HEK293 (cell line): ENCODE measurements around the gene MAP3K9.
A peak's percentile ranks its signal among the peaks of the same experiment; 100 is the strongest.

Experiments
- CTCF ChIA-PET: fragments of 350-600 bp; formaldehyde crosslinking; extraction: SDS; loops from one replicate; lab custom pipeline; 2021; ENCODE audit warnings: antibody characterized with exemption; lab: Yijun Ruan, JAX
- POLR2A ChIA-PET: fragments of 300-600 bp; formaldehyde crosslinking; extraction: SDS; loops from one replicate; lab custom pipeline; 2020; ENCODE audit warnings: antibody characterized with exemption, inconsistent platforms; lab: Yijun Ruan, JAX
- H3K27ac ChIP-seq: fragments of 200-500 bp; sonication (Bioruptor generic); 2 replicates; pipeline ENCODE4 v1.5.1; 2014; ENCODE audit warnings: low read depth, low read length, control low read depth, inconsistent platforms; ENCODE audit errors: extremely low read depth
- H3K36me3 ChIP-seq, 2 experiments: fragments of 200-500 bp in 1 of 2; sonication (Bioruptor generic) in 1 of 2; 1 replicate in 1 of 2; 2 replicates in 1 of 2; pipeline ENCODE4 v1.5.1; 2014 to 2017; ENCODE audit warnings: inconsistent platforms in 2 of 2, low read length in 2 of 2; ENCODE audit not compliant: control insufficient read depth in 2 of 2, insufficient read depth in 1 of 2
- H3K4me1 ChIP-seq: fragments of 200-500 bp; sonication (Bioruptor generic); 2 replicates; pipeline ENCODE4 v1.5.1; 2014; ENCODE audit warnings: mild to moderate bottlenecking, low read length, inconsistent platforms; ENCODE audit not compliant: control insufficient read depth, insufficient read depth
- H3K4me3 ChIP-seq: 2 replicates; pipeline ENCODE4 v1.5.1; 2011; ENCODE audit warnings: low read depth, mild to moderate bottlenecking, control low read depth, low read length, moderate library complexity
- H3K9me3 ChIP-seq: fragments of 200-500 bp; sonication (Bioruptor generic); 2 replicates; pipeline ENCODE4 v1.5.1; 2014; ENCODE audit warnings: low read depth, low read length, inconsistent platforms; ENCODE audit not compliant: control insufficient read depth, insufficient read depth
- HOXD13 ChIP-seq: sonication (generic); formaldehyde crosslinking; IDR thresholded peaks from 2 replicates; pipeline ENCODE4 v1.8.0; 2022; ENCODE audit warnings: missing genetic modification reagents, borderline replicate concordance
- MEIS1 ChIP-seq: sonication (generic); formaldehyde crosslinking; IDR thresholded peaks from 2 replicates; pipeline ENCODE4 v1.8.1; 2022; ENCODE audit warnings: missing genetic modification reagents, mild to moderate bottlenecking, borderline replicate concordance
- SCRT1 ChIP-seq: fragments of 450-650 bp; formaldehyde crosslinking; IDR thresholded peaks from 2 replicates; pipeline ENCODE4 v1.5.1; 2016; ENCODE audit warnings: missing biosample characterization, missing genetic modification characterization, borderline replicate concordance
- SP2 ChIP-seq: fragments of 450-650 bp; formaldehyde crosslinking; IDR thresholded peaks from 2 replicates; pipeline ENCODE4 v1.5.1; 2016; ENCODE audit warnings: missing biosample characterization, missing genetic modification characterization
- WT1 ChIP-seq: fragments of 450-650 bp; formaldehyde crosslinking; IDR thresholded peaks from 2 replicates; pipeline ENCODE4 v1.5.1; 2016; ENCODE audit warnings: missing biosample characterization, missing genetic modification characterization
- YY1 ChIP-seq: fragments of 450-650 bp; formaldehyde crosslinking; IDR thresholded peaks from 2 replicates; pipeline ENCODE4 v1.5.1; 2018; ENCODE audit warnings: missing biosample characterization, missing genetic modification characterization
- ZBTB8A ChIP-seq: fragments of 450-650 bp; formaldehyde crosslinking; IDR thresholded peaks from 2 replicates; pipeline ENCODE4 v1.5.1; 2016; ENCODE audit warnings: missing biosample characterization, missing genetic modification characterization
- ZEB2 ChIP-seq: fragments of 450-650 bp; formaldehyde crosslinking; IDR thresholded peaks from 2 replicates; pipeline ENCODE4 v1.5.1; 2016; ENCODE audit warnings: missing biosample characterization, missing genetic modification characterization
- ZNF223 ChIP-seq: fragments of 450-650 bp; formaldehyde crosslinking; IDR thresholded peaks from 2 replicates; pipeline ENCODE4 v1.5.1; 2016; ENCODE audit warnings: missing biosample characterization, missing genetic modification characterization
- ZNF239 ChIP-seq: fragments of 450-650 bp; formaldehyde crosslinking; IDR thresholded peaks from 2 replicates; pipeline ENCODE4 v1.5.1; 2016; ENCODE audit warnings: missing biosample characterization, missing genetic modification characterization
- ZNF350 ChIP-seq: fragments of 450-650 bp; formaldehyde crosslinking; IDR thresholded peaks from 2 replicates; pipeline ENCODE4 v1.5.0; 2017; ENCODE audit warnings: missing biosample characterization, mild to moderate bottlenecking, missing genetic modification characterization
- ZNF501 ChIP-seq: fragments of 450-650 bp; formaldehyde crosslinking; IDR thresholded peaks from 2 replicates; pipeline ENCODE4 v1.5.1; 2016; ENCODE audit warnings: missing biosample characterization, missing genetic modification characterization
- ZNF623 ChIP-seq: fragments of 450-650 bp; formaldehyde crosslinking; IDR thresholded peaks from 2 replicates; pipeline ENCODE4 v1.5.1; 2016; ENCODE audit warnings: missing biosample characterization, missing genetic modification characterization
- ZNF670 ChIP-seq: fragments of 450-650 bp; formaldehyde crosslinking; IDR thresholded peaks from 2 replicates; pipeline ENCODE4 v1.5.1; 2016; ENCODE audit warnings: missing biosample characterization, missing genetic modification characterization, low read depth
- ZSCAN30 ChIP-seq: fragments of 450-650 bp; IDR thresholded peaks from 2 replicates; pipeline ENCODE4 v1.5.1; 2018; ENCODE audit warnings: missing biosample characterization, mild to moderate bottlenecking, missing genetic modification characterization, moderate library complexity
- ZSCAN5A ChIP-seq: fragments of 450-650 bp; formaldehyde crosslinking; IDR thresholded peaks from 2 replicates; pipeline ENCODE4 v1.5.1; 2016; ENCODE audit warnings: missing biosample characterization, missing genetic modification characterization
- TF ChIP-seq, protein P1 (sequence below): fragments of 450-650 bp; formaldehyde crosslinking; IDR thresholded peaks from 2 replicates; pipeline ENCODE4 v1.5.1; 2016; ENCODE audit warnings: missing biosample characterization, missing genetic modification characterization
- TF ChIP-seq, protein P2 (sequence below): fragments of 450-650 bp; formaldehyde crosslinking; IDR thresholded peaks from 2 replicates; pipeline ENCODE4 v1.5.1; 2016; ENCODE audit warnings: missing biosample characterization, missing genetic modification characterization
- TF ChIP-seq, protein P3 (sequence below): IDR thresholded peaks from 2 replicates; pipeline ENCODE4 v1.6.1; 2011; ENCODE audit warnings: mild to moderate bottlenecking, low read depth, low read length, borderline replicate concordance
- TF ChIP-seq, protein P4 (sequence below): fragments of 450-650 bp; formaldehyde crosslinking; IDR thresholded peaks from 2 replicates; pipeline ENCODE4 v1.5.1; 2017; ENCODE audit warnings: missing biosample characterization, missing genetic modification characterization
- TF ChIP-seq, protein P5 (sequence below): fragments of 450-650 bp; formaldehyde crosslinking; IDR thresholded peaks from 2 replicates; pipeline ENCODE4 v1.5.1; 2016; ENCODE audit warnings: missing biosample characterization, missing genetic modification characterization
- TF ChIP-seq, protein P6 (sequence below): fragments of 450-650 bp; formaldehyde crosslinking; IDR thresholded peaks from 2 replicates; pipeline ENCODE4 v1.5.1; 2016; ENCODE audit warnings: missing biosample characterization, missing genetic modification characterization
- TF ChIP-seq, protein P7 (sequence below): fragments of 450-650 bp; IDR thresholded peaks from 2 replicates; pipeline ENCODE4 v1.5.1; 2018; ENCODE audit warnings: missing biosample characterization, missing genetic modification characterization

Gene MAP3K9

GRCh38 chr14:70741482-70741881 lies 67.8 kb downstream of the MAP3K9 start (continued):
- TF ChIP-seq, protein P1, sequence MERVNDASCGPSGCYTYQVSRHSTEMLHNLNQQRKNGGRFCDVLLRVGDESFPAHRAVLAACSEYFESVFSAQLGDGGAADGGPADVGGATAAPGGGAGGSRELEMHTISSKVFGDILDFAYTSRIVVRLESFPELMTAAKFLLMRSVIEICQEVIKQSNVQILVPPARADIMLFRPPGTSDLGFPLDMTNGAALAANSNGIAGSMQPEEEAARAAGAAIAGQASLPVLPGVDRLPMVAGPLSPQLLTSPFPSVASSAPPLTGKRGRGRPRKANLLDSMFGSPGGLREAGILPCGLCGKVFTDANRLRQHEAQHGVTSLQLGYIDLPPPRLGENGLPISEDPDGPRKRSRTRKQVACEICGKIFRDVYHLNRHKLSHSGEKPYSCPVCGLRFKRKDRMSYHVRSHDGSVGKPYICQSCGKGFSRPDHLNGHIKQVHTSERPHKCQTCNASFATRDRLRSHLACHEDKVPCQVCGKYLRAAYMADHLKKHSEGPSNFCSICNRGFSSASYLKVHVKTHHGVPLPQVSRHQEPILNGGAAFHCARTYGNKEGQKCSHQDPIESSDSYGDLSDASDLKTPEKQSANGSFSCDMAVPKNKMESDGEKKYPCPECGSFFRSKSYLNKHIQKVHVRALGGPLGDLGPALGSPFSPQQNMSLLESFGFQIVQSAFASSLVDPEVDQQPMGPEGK (tag by site-specific recombination), result no peak
- TF ChIP-seq SP2 (tag by site-specific recombination) (peak; percentile 12; the same call in 1 of the 2 replicates), ZNF239 (tag by site-specific recombination) (no peak), WT1 (peak; percentile 58), ZEB2 (tag by site-specific recombination) (no peak), YY1 (tag by site-specific recombination) (no peak), ZNF501 (tag by site-specific recombination) (no peak), ZNF223 (no peak), HOXD13 (CRISPR knock-in tag) (no peak), ZSCAN5A (tag by site-specific recombination) (no peak), ZSCAN30 (tag by site-specific recombination) (0 out of 2 replicates have a peak, but pooled peaks have one; percentile 31), ZNF670 (no peak), ZNF623 (tag by site-specific recombination) (no peak), MEIS1 (CRISPR knock-in tag) (no peak), ZNF350 (tag by site-specific recombination) (no peak)
- TF ChIP-seq, protein P2, sequence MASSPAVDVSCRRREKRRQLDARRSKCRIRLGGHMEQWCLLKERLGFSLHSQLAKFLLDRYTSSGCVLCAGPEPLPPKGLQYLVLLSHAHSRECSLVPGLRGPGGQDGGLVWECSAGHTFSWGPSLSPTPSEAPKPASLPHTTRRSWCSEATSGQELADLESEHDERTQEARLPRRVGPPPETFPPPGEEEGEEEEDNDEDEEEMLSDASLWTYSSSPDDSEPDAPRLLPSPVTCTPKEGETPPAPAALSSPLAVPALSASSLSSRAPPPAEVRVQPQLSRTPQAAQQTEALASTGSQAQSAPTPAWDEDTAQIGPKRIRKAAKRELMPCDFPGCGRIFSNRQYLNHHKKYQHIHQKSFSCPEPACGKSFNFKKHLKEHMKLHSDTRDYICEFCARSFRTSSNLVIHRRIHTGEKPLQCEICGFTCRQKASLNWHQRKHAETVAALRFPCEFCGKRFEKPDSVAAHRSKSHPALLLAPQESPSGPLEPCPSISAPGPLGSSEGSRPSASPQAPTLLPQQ (tag by site-specific recombination), result no peak
- TF ChIP-seq, protein P3, sequence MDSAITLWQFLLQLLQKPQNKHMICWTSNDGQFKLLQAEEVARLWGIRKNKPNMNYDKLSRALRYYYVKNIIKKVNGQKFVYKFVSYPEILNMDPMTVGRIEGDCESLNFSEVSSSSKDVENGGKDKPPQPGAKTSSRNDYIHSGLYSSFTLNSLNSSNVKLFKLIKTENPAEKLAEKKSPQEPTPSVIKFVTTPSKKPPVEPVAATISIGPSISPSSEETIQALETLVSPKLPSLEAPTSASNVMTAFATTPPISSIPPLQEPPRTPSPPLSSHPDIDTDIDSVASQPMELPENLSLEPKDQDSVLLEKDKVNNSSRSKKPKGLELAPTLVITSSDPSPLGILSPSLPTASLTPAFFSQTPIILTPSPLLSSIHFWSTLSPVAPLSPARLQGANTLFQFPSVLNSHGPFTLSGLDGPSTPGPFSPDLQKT, result no peak
- TF ChIP-seq, protein P4, sequence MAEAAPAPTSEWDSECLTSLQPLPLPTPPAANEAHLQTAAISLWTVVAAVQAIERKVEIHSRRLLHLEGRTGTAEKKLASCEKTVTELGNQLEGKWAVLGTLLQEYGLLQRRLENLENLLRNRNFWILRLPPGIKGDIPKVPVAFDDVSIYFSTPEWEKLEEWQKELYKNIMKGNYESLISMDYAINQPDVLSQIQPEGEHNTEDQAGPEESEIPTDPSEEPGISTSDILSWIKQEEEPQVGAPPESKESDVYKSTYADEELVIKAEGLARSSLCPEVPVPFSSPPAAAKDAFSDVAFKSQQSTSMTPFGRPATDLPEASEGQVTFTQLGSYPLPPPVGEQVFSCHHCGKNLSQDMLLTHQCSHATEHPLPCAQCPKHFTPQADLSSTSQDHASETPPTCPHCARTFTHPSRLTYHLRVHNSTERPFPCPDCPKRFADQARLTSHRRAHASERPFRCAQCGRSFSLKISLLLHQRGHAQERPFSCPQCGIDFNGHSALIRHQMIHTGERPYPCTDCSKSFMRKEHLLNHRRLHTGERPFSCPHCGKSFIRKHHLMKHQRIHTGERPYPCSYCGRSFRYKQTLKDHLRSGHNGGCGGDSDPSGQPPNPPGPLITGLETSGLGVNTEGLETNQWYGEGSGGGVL (tag by site-specific recombination), result no peak

- CTCF ChIA-PET, result no interaction called here
- Histone ChIP-seq H3K9me3 (no peaks in the 10 kb centered on the region), H3K36me3 (peaks cover 22 to 77% of the 10 kb centered on the region in 2 experiments), H3K27ac (peak overlapping the region; percentile 43; the same call in 1 of the 2 replicates), H3K4me3 (no peak overlapping the region), H3K4me1 (peaks cover 16% of the 10 kb centered on the region)
- POLR2A ChIA-PET, result interaction anchor here (0.7 kb wide), 1 partner anchor 34 kb away, joined by 3 read pairs; no protein-coding TSS in a partner anchor
- no peak for TF ChIP-seq ZSCAN5A (tag by site-specific recombination)
- TF ChIP-seq, protein P5, sequence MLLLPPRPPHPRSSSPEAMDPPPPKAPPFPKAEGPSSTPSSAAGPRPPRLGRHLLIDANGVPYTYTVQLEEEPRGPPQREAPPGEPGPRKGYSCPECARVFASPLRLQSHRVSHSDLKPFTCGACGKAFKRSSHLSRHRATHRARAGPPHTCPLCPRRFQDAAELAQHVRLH (tag by site-specific recombination), result no peak
- TF ChIP-seq WT1, result peak; percentile 47; the same call in 1 of the 2 replicates
- no peak for TF ChIP-seq SCRT1
- TF ChIP-seq, protein P6, sequence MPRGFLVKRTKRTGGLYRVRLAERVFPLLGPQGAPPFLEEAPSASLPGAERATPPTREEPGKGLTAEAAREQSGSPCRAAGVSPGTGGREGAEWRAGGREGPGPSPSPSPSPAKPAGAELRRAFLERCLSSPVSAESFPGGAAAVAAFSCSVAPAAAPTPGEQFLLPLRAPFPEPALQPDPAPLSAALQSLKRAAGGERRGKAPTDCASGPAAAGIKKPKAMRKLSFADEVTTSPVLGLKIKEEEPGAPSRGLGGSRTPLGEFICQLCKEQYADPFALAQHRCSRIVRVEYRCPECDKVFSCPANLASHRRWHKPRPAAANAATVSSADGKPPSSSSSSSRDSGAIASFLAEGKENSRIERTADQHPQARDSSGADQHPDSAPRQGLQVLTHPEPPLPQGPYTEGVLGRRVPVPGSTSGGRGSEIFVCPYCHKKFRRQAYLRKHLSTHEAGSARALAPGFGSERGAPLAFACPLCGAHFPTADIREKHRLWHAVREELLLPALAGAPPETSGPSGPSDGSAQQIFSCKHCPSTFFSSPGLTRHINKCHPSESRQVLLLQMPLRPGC (tag by site-specific recombination), result peak; percentile 59; the same call in 1 of the 2 replicates
- TF ChIP-seq, protein P7, sequence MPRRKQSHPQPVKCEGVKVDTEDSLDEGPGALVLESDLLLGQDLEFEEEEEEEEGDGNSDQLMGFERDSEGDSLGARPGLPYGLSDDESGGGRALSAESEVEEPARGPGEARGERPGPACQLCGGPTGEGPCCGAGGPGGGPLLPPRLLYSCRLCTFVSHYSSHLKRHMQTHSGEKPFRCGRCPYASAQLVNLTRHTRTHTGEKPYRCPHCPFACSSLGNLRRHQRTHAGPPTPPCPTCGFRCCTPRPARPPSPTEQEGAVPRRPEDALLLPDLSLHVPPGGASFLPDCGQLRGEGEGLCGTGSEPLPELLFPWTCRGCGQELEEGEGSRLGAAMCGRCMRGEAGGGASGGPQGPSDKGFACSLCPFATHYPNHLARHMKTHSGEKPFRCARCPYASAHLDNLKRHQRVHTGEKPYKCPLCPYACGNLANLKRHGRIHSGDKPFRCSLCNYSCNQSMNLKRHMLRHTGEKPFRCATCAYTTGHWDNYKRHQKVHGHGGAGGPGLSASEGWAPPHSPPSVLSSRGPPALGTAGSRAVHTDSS (tag by site-specific recombination), result no peak
- TF ChIP-seq ZBTB8A, result 0 out of 2 replicates have a peak, but pooled peaks have one; percentile 11
These were observed 74.3 kb downstream of the MAP3K9 start for GRCh38 chr14:70735043-70735442.
